Tibial artery (tissue), 4 donors: Measurements from ENCODE around the gene GARIN1A.
"Not testable (repeated sequence)": the region's sequence is repeated elsewhere in the genome, so short reads cannot be mapped to it uniquely, and the experiment has no call there.

Source experiments
- DNase-seq, 2 donors: peaks; one replicate each; pipeline ENCODE4 v3.0.0-alpha.2; 2019
- H3K27ac ChIP-seq, 2 donors: fragments of 200-600 bp; sonication (generic) in 1 of 2; 1 replicate in 1 of 2; 2 replicates in 1 of 2; pipeline ENCODE4 v1.5.1; 2018 to 2019; ENCODE audit warnings: mild to moderate bottlenecking in 1 of 2
- H3K27me3 ChIP-seq, 2 donors: fragments of 200-600 bp; sonication (generic) in 1 of 2; one replicate each; pipeline versions ENCODE4 v1.5.1 to v1.6.0; 2016 to 2019
- H3K36me3 ChIP-seq, 3 donors: fragments of 200-600 bp; sonication (generic) in 2 of 3; one replicate each; pipeline ENCODE4 v1.5.1; 2016 to 2019; ENCODE audit warnings: mild to moderate bottlenecking in 2 of 3
- H3K4me1 ChIP-seq, 4 donors: fragments of 200-600 bp; sonication (generic) in 2 of 4; 1 replicate in 3 of 4; 2 replicates in 1 of 4; pipeline ENCODE4 v1.5.1; 2016 to 2019
- H3K4me3 ChIP-seq, 2 donors: fragments of 200-600 bp; sonication (generic) in 1 of 2; 1 replicate in 1 of 2; 2 replicates in 1 of 2; pipeline ENCODE4 v1.5.1; 2018 to 2019; ENCODE audit warnings: mild to moderate bottlenecking in 2 of 2
- H3K9me3 ChIP-seq, 3 donors: fragments of 200-600 bp; sonication (generic) in 1 of 3; one replicate each; pipeline ENCODE4 v1.5.1; 2016 to 2019
- intact Hi-C: fragments of 100-400 bp; cut with DNase I; formaldehyde crosslinking; loops from one replicate; pipeline ENCODE4 v1.15.0; 2023; ENCODE audit warnings: low total_unique reads
- TF ChIP-seq, protein P1 (sequence below), 2 experiments: fragments of 200-600 bp in 1 of 2; fragments of 450-650 bp in 1 of 2; IDR thresholded peaks; one replicate each; pipeline ENCODE4 v1.5.1; 2017 to 2019; ENCODE audit warnings: antibody characterized with exemption in 2 of 2, mild to moderate bottlenecking in 1 of 2, moderate library complexity in 1 of 2

Gene GARIN1A

DNA sequence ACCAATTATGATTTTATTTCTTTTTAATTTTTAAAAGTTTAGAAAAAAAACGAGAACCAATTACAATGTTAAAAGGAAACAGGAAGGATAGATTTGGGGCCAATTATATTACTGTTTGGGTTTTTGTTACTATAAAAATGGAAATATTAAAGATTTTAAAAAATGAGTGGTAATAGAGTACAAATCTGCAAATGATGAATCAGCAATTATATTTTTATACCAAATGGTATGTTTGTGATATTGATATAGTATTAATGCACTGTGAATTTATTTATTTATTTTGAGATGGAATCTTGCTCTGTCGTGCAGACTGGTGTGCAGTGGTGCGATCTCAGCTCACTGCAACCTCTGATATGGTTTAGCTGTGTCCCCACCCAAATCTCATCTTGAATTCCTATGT, 11.5 kb upstream of the GARIN1A start:
- no peak overlapping the region for H3K4me3 ChIP-seq
- TF ChIP-seq, protein P1, sequence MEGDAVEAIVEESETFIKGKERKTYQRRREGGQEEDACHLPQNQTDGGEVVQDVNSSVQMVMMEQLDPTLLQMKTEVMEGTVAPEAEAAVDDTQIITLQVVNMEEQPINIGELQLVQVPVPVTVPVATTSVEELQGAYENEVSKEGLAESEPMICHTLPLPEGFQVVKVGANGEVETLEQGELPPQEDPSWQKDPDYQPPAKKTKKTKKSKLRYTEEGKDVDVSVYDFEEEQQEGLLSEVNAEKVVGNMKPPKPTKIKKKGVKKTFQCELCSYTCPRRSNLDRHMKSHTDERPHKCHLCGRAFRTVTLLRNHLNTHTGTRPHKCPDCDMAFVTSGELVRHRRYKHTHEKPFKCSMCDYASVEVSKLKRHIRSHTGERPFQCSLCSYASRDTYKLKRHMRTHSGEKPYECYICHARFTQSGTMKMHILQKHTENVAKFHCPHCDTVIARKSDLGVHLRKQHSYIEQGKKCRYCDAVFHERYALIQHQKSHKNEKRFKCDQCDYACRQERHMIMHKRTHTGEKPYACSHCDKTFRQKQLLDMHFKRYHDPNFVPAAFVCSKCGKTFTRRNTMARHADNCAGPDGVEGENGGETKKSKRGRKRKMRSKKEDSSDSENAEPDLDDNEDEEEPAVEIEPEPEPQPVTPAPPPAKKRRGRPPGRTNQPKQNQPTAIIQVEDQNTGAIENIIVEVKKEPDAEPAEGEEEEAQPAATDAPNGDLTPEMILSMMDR (IDR thresholded peaks at IDR 0.05) = no peak
- H3K27ac ChIP-seq = no peak overlapping the region
- no peaks in the 10 kb centered on the region for H3K36me3 ChIP-seq
- DNase-seq = no peak
- no peaks in the 10 kb centered on the region for H3K4me1 ChIP-seq
- intact Hi-C loops = no loop called here
- H3K9me3 ChIP-seq = peaks cover 0 to 13% (median 0%) of the 10 kb centered on the region in 3 donors
- H3K27me3 ChIP-seq = no peaks in the 10 kb centered on the region

- intact Hi-C loops = no loop called here
- no peaks in the 10 kb centered on the region for H3K4me1 ChIP-seq
- no peak overlapping the region for H3K4me3 ChIP-seq
- no peaks in the 10 kb centered on the region for H3K27me3 ChIP-seq
- H3K36me3 ChIP-seq = no peaks in the 10 kb centered on the region
- no peak overlapping the region for H3K27ac ChIP-seq
- H3K9me3 ChIP-seq = peaks cover 0 to 13% (median 0%) of the 10 kb centered on the region in 3 donors
- DNase-seq = no peak
- TF ChIP-seq, protein P1 (IDR thresholded peaks at IDR 0.05) = no peak
These were observed 10.6 kb upstream of the GARIN1A start for GRCh38 chr7:128661446-128661845.

- intact Hi-C loops = no loop called here
These were observed 10.0 kb upstream of the GARIN1A start for GRCh38 chr7:128662091-128662490.

GRCh38 chr7:128663223-128663622, 8.9 kb upstream of the GARIN1A start:
- intact Hi-C loops, H3K27ac ChIP-seq, H3K27me3 ChIP-seq, H3K4me1 ChIP-seq, H3K36me3 ChIP-seq, H3K4me3 ChIP-seq, DNase-seq: not testable (repeated sequence)
- H3K9me3 ChIP-seq = peaks cover 0 to 13% (median 0%) of the 10 kb centered on the region in 3 donors

More at GRCh38 chr7:128662091-128662490, 10.0 kb upstream of the GARIN1A start:
- Histone ChIP-seq H3K27me3 (no peaks in the 10 kb centered on the region), H3K4me1 (no peaks in the 10 kb centered on the region), H3K27ac (no peak overlapping the region), H3K4me3 (no peak overlapping the region), H3K36me3 (no peaks in the 10 kb centered on the region), H3K9me3 (peaks cover 0 to 13% (median 0%) of the 10 kb centered on the region in 3 donors)
- DNase-seq = no peak
- TF ChIP-seq, protein P1 (IDR thresholded peaks at IDR 0.05) = no peak

DNA sequence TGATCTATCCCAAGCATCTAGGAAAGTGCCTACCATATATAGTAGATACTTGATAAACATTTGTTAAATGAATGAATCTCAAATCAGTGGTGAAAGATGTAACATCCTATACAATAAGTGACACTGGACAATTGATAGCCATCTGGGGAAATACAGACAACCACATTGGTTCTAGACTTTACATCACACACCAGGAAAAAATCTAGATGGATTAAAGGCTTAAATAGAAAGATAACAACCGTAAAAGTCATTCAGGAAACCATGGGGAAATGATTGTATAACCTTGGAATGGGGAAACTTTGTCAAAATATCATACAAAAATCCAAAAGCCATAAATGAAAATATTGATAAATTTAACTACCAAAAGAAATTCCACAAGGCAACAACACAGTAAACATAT, 7.0 kb upstream of the GARIN1A start:
- DNase-seq = no peak
- no peak overlapping the region for H3K4me3 ChIP-seq
- intact Hi-C loops = no loop called here

DNA sequence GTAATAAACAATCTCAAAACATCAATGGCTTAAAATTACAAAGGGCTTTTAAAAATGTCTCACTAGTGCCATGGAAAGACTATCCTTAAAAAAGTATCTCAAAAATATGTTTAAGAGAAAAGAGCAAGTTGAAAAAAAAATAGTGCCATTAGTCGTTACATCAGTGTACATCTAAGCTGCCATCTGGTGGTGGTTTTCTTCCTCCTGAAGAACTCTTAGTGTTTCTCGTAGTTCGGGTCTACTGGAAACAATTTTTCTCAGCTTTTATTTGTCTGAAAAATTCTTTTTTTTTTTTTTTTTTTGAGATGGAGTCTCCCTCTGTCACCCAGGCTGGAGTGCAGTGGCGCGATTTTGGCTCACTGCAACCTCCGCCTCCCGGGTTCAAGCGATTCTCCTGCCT, 5.9 kb upstream of the GARIN1A start:
- H3K27me3 ChIP-seq = no peaks in the 10 kb centered on the region
- no peak overlapping the region for H3K4me3 ChIP-seq
- no peak overlapping the region for H3K27ac ChIP-seq
- no peak for DNase-seq
- H3K4me1 ChIP-seq = no peaks in the 10 kb centered on the region
- intact Hi-C loops = no loop called here
- TF ChIP-seq, protein P1 (IDR thresholded peaks at IDR 0.05) = no peak
- H3K36me3 ChIP-seq = no peaks in the 10 kb centered on the region
- H3K9me3 ChIP-seq = peaks cover 0 to 11% (median 0%) of the 10 kb centered on the region in 3 donors

More for the DNA sequence above, 7.0 kb upstream of the GARIN1A start:
- Histone ChIP-seq H3K9me3 (peaks cover 0 to 13% (median 0%) of the 10 kb centered on the region in 3 donors), H3K4me1 (no peaks in the 10 kb centered on the region), H3K27ac (no peak overlapping the region), H3K27me3 (no peaks in the 10 kb centered on the region), H3K36me3 (no peaks in the 10 kb centered on the region)
- TF ChIP-seq, protein P1 (IDR thresholded peaks at IDR 0.05) = no peak
